GM21717 (cell line): ENCODE measurements around the gene SURF1.
"Not testable (repeated sequence)": the region's sequence is repeated elsewhere in the genome, so short reads cannot be mapped to it uniquely, and the experiment has no call there.

Experiments used
- ATAC-seq: cut with Tn5 transposase; IDR thresholded peaks from one replicate; pipeline ENCODE4 v1.9.1; 2021; ENCODE audit warnings: mild to moderate bottlenecking, moderate library complexity; ENCODE audit not compliant: unreplicated experiment

The SURF1 gene

GRCh38 chr9:133327834-133328484 lies 28.3 kb downstream of the SURF1 start:
- no peak for ATAC-seq

DNA sequence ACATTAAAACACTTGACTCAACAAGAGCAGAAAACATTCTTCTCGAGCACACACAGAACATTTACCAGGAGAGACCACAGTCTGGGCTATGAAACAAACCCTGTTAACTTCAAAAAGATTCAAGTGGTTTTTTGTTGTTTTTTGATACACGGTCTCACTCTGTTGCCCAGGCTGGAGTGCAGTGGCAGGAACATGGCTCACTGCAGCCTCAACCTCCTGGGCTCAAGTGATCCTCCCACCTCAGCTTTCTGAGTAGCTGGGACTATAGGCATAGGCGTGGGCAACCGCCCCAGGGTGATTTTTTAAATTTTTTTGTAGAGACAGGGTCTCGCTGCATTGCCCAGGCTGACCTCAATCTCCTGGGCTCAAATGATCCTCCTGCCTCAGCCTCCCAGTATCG lies 29.3 kb downstream of the SURF1 start:
- ATAC-seq, result not testable (repeated sequence)

DNA sequence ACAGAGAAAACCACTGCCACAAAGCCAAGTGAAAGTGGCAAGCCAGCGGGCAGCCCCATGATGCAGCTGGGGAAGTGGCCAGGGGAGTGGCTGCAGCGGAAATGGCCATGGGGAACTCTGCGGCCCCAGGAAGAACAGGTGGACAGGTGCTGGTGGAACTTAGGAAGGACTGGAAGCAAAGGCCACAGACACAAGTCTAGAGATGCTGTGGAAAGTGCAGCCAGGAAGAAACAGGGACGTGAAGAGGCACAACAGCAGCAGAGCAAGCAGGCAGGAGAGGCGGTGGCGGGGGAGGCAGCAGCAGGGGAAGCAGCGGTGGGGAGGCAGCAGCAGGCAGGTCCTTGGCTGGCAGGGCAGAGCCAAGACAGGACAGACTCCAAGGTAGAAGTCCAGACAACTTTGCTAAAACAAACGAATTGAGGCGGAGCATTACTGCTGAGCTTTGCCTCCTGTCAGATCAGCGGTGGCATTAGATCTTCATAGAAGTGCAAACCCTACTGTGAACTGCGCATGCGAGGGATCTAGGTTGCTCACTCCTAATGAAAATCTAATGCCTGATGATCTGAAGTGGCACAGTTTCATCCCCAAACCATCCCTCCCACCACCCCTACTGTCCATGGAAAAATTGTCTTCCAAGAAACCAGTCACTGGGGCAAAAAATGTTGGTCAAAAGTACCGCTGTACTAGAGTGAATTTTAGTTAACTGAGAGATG lies 32.1 kb downstream of the SURF1 start:
- ATAC-seq, result no peak

GRCh38 chr9:133323211-133323610 lies 33.1 kb downstream of the SURF1 start:
- no peak for ATAC-seq

GRCh38 chr9:133322701-133323100 lies 33.6 kb downstream of the SURF1 start:
- ATAC-seq, result no peak

- no peak for ATAC-seq
These were observed 34.8 kb downstream of the SURF1 start for GRCh38 chr9:133321411-133321935.

DNA sequence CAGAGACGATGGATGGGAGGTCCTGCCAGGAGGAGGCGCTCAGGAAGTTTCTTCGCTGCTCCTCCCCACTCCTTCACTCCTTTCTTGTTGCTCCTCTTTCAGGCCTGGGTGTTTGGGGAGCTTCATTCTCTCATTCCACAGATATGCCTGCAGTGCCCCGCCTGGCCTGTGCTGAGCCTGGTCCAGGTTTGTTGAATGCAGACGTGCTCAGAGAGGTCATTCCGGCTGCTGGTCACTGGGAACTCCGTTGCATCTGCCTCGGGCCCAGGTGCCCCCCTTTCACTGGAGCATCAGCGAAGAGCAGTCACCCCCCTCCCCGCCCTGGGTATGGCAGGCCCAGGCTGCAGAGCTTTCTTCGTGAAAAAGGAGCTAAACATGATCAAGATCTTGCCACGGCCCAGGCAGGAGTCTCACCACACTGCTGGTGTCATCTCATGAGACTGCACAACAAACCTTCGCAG lies 35.8 kb downstream of the SURF1 start:
- ATAC-seq, result no peak

DNA sequence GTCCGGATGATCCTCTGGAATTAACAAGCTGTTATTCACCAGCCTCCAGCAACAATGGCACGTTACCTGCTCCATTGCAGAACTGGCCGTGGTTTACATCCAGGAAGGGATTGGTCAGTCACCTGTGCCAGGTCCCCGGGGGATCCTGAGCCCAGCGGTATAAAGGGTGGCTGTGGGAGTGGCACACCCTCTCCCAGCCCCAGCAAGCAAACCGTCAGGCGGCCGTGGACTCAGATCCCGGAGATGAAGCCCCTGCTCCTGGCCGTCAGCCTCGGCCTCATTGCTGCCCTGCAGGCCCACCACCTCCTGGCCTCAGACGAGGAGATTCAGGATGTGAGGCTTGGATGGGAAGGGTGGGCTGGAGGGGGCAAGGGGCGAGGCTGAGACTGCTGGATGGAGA lies 38.7 kb downstream of the SURF1 start:
- ATAC-seq, result not testable (repeated sequence)

- ATAC-seq, result no peak
These were observed 40.3 kb downstream of the SURF1 start for GRCh38 chr9:133315997-133316396.

DNA sequence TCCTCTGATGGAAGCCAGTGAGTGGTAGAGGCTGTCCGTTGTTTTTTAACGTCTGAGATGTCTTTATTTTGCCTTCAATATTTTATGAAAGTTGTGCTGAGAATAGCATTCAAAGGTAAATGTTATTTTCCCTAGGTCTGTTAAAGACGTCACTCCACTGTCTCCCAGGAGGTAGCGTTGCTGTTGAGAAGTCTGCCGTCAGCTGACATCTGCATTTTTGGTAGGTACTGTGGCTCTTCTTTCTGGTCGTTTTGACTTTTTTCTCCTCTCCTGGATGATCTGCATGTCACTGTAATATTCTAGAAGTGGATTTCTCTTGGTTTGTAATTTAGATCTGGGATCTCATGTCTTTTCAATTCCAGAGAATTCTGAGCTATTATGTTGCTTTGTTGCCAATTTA lies 46.7 kb downstream of the SURF1 start:
- ATAC-seq, result no peak

GRCh38 chr9:133307301-133307700 lies 49.0 kb downstream of the SURF1 start:
- no peak for ATAC-seq

GRCh38 chr9:133306242-133307204 lies 49.8 kb downstream of the SURF1 start:
- ATAC-seq, result no peak

DNA sequence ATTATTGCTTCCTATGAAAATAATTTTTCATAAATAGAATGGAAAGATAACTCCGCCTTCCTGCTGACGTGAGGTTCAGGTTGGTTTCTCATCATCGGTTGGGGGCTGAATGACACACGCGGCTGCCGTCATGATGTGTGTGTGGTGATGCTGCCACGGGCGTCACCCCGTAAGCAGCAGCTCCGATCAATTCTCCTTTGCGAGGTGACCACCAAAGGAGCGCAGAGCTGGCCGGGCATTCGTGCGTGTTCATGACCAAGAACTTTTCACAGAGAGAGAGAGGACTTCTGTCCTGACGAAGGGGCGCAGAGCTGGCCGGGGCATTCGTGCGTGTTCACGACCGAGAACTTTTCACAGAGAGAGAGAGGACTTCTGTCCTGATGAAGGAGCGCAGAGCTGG lies 50.6 kb downstream of the SURF1 start:
- no peak for ATAC-seq

DNA sequence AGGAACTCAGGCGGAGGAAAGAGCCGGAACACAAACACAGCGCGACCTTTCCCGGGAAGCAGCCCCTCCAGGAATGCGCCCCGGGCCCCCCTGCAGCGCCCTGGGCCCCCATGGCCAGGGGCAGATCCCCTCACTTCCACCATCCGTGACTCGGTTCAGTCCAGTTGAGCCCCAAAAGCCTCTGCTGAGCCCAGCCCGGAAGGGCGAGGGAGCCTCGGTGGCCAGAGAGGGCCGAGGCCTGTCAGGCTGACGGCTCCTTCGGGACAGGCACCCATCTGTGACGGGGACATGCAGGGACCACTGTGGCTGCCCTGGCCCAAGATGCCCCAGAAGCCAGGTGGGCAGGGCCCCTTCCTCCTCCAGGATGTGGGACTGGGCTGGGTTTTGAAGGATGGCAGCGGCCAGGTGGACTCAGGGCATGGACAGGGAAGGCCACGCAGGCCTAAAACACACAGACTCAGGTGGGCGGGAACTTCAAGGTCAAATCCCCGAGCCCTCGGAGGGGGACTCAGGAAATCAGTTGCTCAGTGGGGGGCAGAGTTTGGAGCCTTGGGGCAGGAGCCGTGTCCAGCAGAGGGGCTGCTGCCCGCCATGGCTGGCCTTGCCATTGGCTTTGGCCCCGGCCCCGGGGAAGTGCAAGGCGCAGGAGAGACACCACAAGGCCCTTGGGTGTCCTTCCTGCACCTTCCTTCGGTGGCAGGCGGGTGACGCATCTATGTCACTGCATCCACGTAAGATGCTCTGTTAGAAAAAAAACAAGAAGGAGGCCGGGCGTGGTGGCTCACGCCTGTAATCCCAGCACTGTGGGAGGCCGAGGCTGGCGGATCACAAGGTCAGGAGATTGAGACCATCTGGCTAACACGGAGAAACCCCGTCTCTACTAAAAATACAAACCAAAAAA lies 51.6 kb downstream of the SURF1 start:
- ATAC-seq, result no peak

DNA sequence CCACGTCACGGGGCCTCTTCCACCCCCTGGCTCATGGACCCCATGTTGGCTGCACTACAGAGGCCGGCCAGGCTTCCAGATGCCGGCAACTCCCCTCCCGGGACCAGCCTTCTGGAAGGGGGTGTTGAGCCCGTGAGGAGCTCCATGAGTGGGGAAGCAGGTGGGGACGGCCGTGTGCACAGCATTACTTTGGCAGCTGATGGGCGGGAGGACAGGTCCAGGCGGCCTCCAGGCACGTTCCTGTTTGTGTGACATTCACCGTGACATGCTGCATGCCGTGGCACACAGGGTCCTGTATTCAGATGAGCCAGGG lies 52.2 kb downstream of the SURF1 start:
- no peak for ATAC-seq

- no peak for ATAC-seq
These were observed 52.8 kb downstream of the SURF1 start for GRCh38 chr9:133303266-133304157.
